GM21367 (cell line): ENCODE results near the gene ETS1.

Experiments used
- ATAC-seq: cut with Tn5 transposase; IDR thresholded peaks from one replicate; pipeline ENCODE4 v1.9.1; 2021; ENCODE audit not compliant: unreplicated experiment

The ETS1 gene

GRCh38 chr11:128572965-128573364 lies 14.4 kb downstream of the ETS1 start:
- ATAC-seq: no peak

- ATAC-seq: no peak
Measured at GRCh38 chr11:128570632-128571031, 16.7 kb downstream of the ETS1 start.

GRCh38 chr11:128569291-128569690 lies 18.1 kb downstream of the ETS1 start:
- ATAC-seq: no peak

- no peak for ATAC-seq
Measured at GRCh38 chr11:128568166-128568778, 19.1 kb downstream of the ETS1 start.

GRCh38 chr11:128567130-128567529 lies 20.2 kb downstream of the ETS1 start:
- ATAC-seq: no peak

- ATAC-seq: no peak
Measured at GRCh38 chr11:128565881-128566280, 21.5 kb downstream of the ETS1 start.

- ATAC-seq: no peak
Measured at GRCh38 chr11:128564642-128565245, 22.6 kb downstream of the ETS1 start.

GRCh38 chr11:128563942-128564641 lies 23.3 kb downstream of the ETS1 start:
- no peak for ATAC-seq

- ATAC-seq: no peak
Measured at GRCh38 chr11:128563308-128563707, 24.1 kb downstream of the ETS1 start.

- ATAC-seq: no peak
Measured at GRCh38 chr11:128559496-128560103, 27.8 kb downstream of the ETS1 start.

- no peak for ATAC-seq
Measured at GRCh38 chr11:128555606-128556005, 31.8 kb downstream of the ETS1 start.

GRCh38 chr11:128553662-128554362 lies 33.5 kb downstream of the ETS1 start:
- ATAC-seq: no peak

GRCh38 chr11:128552783-128553661 lies 34.3 kb downstream of the ETS1 start:
- peak; percentile 54 for ATAC-seq

GRCh38 chr11:128551611-128552335 lies 35.6 kb downstream of the ETS1 start:
- peak; percentile 56 for ATAC-seq

- ATAC-seq: no peak
Measured at GRCh38 chr11:128551058-128551457, 36.3 kb downstream of the ETS1 start.

- no peak for ATAC-seq
Measured at GRCh38 chr11:128550261-128550821, 37.0 kb downstream of the ETS1 start.

GRCh38 chr11:128549256-128549944 lies 38.0 kb downstream of the ETS1 start:
- ATAC-seq: no peak

- no peak for ATAC-seq
Measured at GRCh38 chr11:128548649-128549255, 38.6 kb downstream of the ETS1 start.
